ENCODE measurements around the gene COA3. TPM values are rescaled to one million over a fixed set of nuclear protein-coding genes. Genes with fewer than 3 reads are reported as not detected.

COA3 gene
- total RNA-seq, 1 donor from 2014 or later, result 51.2 TPM

GRCh38 chr17:42779304-42779935, 19.1 kb downstream of the COA3 start:
- H3K4me3 Mint-ChIP-seq (ENCODE audit: unreplicated experiment), result peak overlapping the region; percentile 64
- peaks cover 17% of the 10 kb centered on the region for H3K36me3 Mint-ChIP-seq (ENCODE audit: unreplicated experiment)
- TF ChIP-seq CTCF (IDR thresholded peaks at IDR 0.05), result no peak
- peak overlapping the region; percentile 28 for H3K27ac Mint-ChIP-seq (ENCODE audit: unreplicated experiment)
- no peaks in the 10 kb centered on the region for H3K9me3 Mint-ChIP-seq (ENCODE audit: unreplicated experiment)
- H3K4me1 Mint-ChIP-seq (ENCODE audit: unreplicated experiment), result peaks cover 18% of the 10 kb centered on the region
- H3K27me3 Mint-ChIP-seq (ENCODE audit: unreplicated experiment), result peaks cover 16% of the 10 kb centered on the region
- no peak for DNase-seq (ENCODE audit: extremely low spot score, unreplicated experiment)

GRCh38 chr17:42778570-42778969, 19.9 kb downstream of the COA3 start:
- no peak for TF ChIP-seq CTCF (IDR thresholded peaks at IDR 0.05)
- H3K9me3 Mint-ChIP-seq (ENCODE audit: unreplicated experiment), result no peaks in the 10 kb centered on the region
- no peak for DNase-seq (ENCODE audit: extremely low spot score, unreplicated experiment)
- H3K27ac Mint-ChIP-seq (ENCODE audit: unreplicated experiment), result no peak overlapping the region
- peaks cover 17% of the 10 kb centered on the region for H3K36me3 Mint-ChIP-seq (ENCODE audit: unreplicated experiment)
- peaks cover 26% of the 10 kb centered on the region for H3K4me1 Mint-ChIP-seq (ENCODE audit: unreplicated experiment)
- no peak overlapping the region for H3K4me3 Mint-ChIP-seq (ENCODE audit: unreplicated experiment)
- peaks cover 16% of the 10 kb centered on the region for H3K27me3 Mint-ChIP-seq (ENCODE audit: unreplicated experiment)

GRCh38 chr17:42775534-42776098, 22.9 kb downstream of the COA3 start:
- H3K4me3 Mint-ChIP-seq (ENCODE audit: unreplicated experiment), result no peak overlapping the region
- no peak for DNase-seq (ENCODE audit: extremely low spot score, unreplicated experiment)
- no peaks in the 10 kb centered on the region for H3K9me3 Mint-ChIP-seq (ENCODE audit: unreplicated experiment)
- TF ChIP-seq CTCF (IDR thresholded peaks at IDR 0.05), result no peak
- H3K36me3 Mint-ChIP-seq (ENCODE audit: unreplicated experiment), result peaks cover 17% of the 10 kb centered on the region
- no peak overlapping the region for H3K27ac Mint-ChIP-seq (ENCODE audit: unreplicated experiment)
- H3K27me3 Mint-ChIP-seq (ENCODE audit: unreplicated experiment), result no peaks in the 10 kb centered on the region
- peaks cover 29% of the 10 kb centered on the region for H3K4me1 Mint-ChIP-seq (ENCODE audit: unreplicated experiment)

- H3K4me1 Mint-ChIP-seq (ENCODE audit: unreplicated experiment), result peaks cover 20% of the 10 kb centered on the region
- no peak for DNase-seq (ENCODE audit: extremely low spot score, unreplicated experiment)
- H3K36me3 Mint-ChIP-seq (ENCODE audit: unreplicated experiment), result peaks cover 17% of the 10 kb centered on the region
- peak overlapping the region; percentile 96 for H3K27ac Mint-ChIP-seq (ENCODE audit: unreplicated experiment)
- peak overlapping the region; percentile 98 for H3K4me3 Mint-ChIP-seq (ENCODE audit: unreplicated experiment)
- no peak for TF ChIP-seq CTCF (IDR thresholded peaks at IDR 0.05)
- H3K9me3 Mint-ChIP-seq (ENCODE audit: unreplicated experiment), result no peaks in the 10 kb centered on the region
- no peaks in the 10 kb centered on the region for H3K27me3 Mint-ChIP-seq (ENCODE audit: unreplicated experiment)
Observed at GRCh38 chr17:42774066-42774745, 24.3 kb downstream of the COA3 start.

All from osteocyte (in vitro differentiated cells).